IgD-negative memory B cell (primary cell): Measurements from ENCODE around the gene JAG2. TPM values are rescaled to one million over a fixed set of nuclear protein-coding genes. Genes with fewer than 3 reads are reported as not detected.

Experiments used
- H3K27ac Mint-ChIP-seq, 3 donors: one replicate each; pipeline ENCODE4 v1.8.0; 2020 to 2022; ENCODE audit warnings: mild to moderate bottlenecking in 3 of 3, mixed read lengths in 3 of 3, moderate library complexity in 1 of 3
- H3K27me3 Mint-ChIP-seq: one replicate; pipeline ENCODE4 v1.8.0; 2021; ENCODE audit warnings: mixed read lengths
- H3K36me3 Mint-ChIP-seq: one replicate; pipeline ENCODE4 v1.8.0; 2020; ENCODE audit warnings: mild to moderate bottlenecking, mixed read lengths
- H3K4me1 Mint-ChIP-seq, 3 donors: one replicate each; pipeline ENCODE4 v1.8.0; 2020 to 2022; ENCODE audit warnings: mixed read lengths in 3 of 3, mild to moderate bottlenecking in 1 of 3
- H3K4me3 Mint-ChIP-seq, 4 donors: one replicate each; pipeline ENCODE4 v1.8.0; 2020 to 2022; ENCODE audit warnings: mild to moderate bottlenecking in 4 of 4, mixed read lengths in 4 of 4, moderate library complexity in 3 of 4
- H3K9me3 Mint-ChIP-seq, 3 donors: one replicate each; pipeline ENCODE4 v1.8.0; 2020 to 2021; ENCODE audit warnings: mixed read lengths in 3 of 3, mild to moderate bottlenecking in 1 of 3
- polyA plus RNA-seq: library from polyadenylated mRNA; unstranded; fragments of 300-500 nt; fragmentation: Illumina TruSeq; gene quantifications from one replicate; pipeline ENCODE4 v1.2.3, GENCODE V29; 2021

The JAG2 gene
- polyA plus RNA-seq, 1 donor from 2014 or later: not detected

GRCh38 chr14:105168093-105168420, 519 bp downstream of the JAG2 start:
- peak overlapping the region in 2 of 4 donors; percentile 70 to 77 for H3K4me3 Mint-ChIP-seq

GRCh38 chr14:105167303-105168092, 1.1 kb downstream of the JAG2 start:
- Mint-ChIP-seq H3K27me3 (peaks cover 13% of the 10 kb centered on the region), H3K4me1 (peaks cover 0 to 7% (median 7%) of the 10 kb centered on the region in 3 donors), H3K9me3 (no peaks in the 10 kb centered on the region), H3K36me3 (no peaks in the 10 kb centered on the region), H3K4me3 (peak overlapping the region in 3 of 4 donors; percentile 65 to 77 (median 70)), H3K27ac (no peak overlapping the region)

More at GRCh38 chr14:105168093-105168420, 519 bp downstream of the JAG2 start:
- no peaks in the 10 kb centered on the region for H3K9me3 Mint-ChIP-seq
- H3K27me3 Mint-ChIP-seq: peaks cover 13% of the 10 kb centered on the region
- peaks cover 0 to 7% (median 7%) of the 10 kb centered on the region in 3 donors for H3K4me1 Mint-ChIP-seq
- no peaks in the 10 kb centered on the region for H3K36me3 Mint-ChIP-seq
- no peak overlapping the region for H3K27ac Mint-ChIP-seq

- H3K4me3 Mint-ChIP-seq: peak overlapping the region in 3 of 4 donors; percentile 54 to 85 (median 76)
- peaks cover 0 to 5% (median 4%) of the 10 kb centered on the region in 3 donors for H3K4me1 Mint-ChIP-seq
- no peak overlapping the region for H3K27ac Mint-ChIP-seq
- H3K27me3 Mint-ChIP-seq: peaks cover 11% of the 10 kb centered on the region
- no peaks in the 10 kb centered on the region for H3K36me3 Mint-ChIP-seq
- H3K9me3 Mint-ChIP-seq: no peaks in the 10 kb centered on the region
Measured at GRCh38 chr14:105166571-105167302, 1.8 kb downstream of the JAG2 start.

GRCh38 chr14:105165761-105166485, 2.7 kb downstream of the JAG2 start:
- no peak overlapping the region for H3K27ac Mint-ChIP-seq
- H3K4me1 Mint-ChIP-seq: peaks cover 0 to 5% (median 4%) of the 10 kb centered on the region in 3 donors
- H3K9me3 Mint-ChIP-seq: no peaks in the 10 kb centered on the region
- peaks cover 10% of the 10 kb centered on the region for H3K27me3 Mint-ChIP-seq
- peak overlapping the region in 2 of 4 donors; percentile 54 to 57 for H3K4me3 Mint-ChIP-seq
- no peaks in the 10 kb centered on the region for H3K36me3 Mint-ChIP-seq

GRCh38 chr14:105165134-105165704, 3.4 kb downstream of the JAG2 start:
- Mint-ChIP-seq H3K27me3 (peaks cover 9% of the 10 kb centered on the region), H3K4me1 (peaks cover 0 to 5% (median 4%) of the 10 kb centered on the region in 3 donors), H3K9me3 (no peaks in the 10 kb centered on the region), H3K4me3 (peak overlapping the region in 2 of 4 donors; percentile 43 to 57), H3K27ac (no peak overlapping the region), H3K36me3 (no peaks in the 10 kb centered on the region)

GRCh38 chr14:105163040-105163742, 5.4 kb downstream of the JAG2 start:
- Mint-ChIP-seq H3K4me3 (no peak overlapping the region), H3K27ac (no peak overlapping the region), H3K4me1 (peaks cover 0 to 4% (median 2%) of the 10 kb centered on the region in 3 donors), H3K9me3 (no peaks in the 10 kb centered on the region), H3K27me3 (peaks cover 2% of the 10 kb centered on the region), H3K36me3 (no peaks in the 10 kb centered on the region)

- Mint-ChIP-seq H3K36me3 (no peaks in the 10 kb centered on the region), H3K4me1 (peaks cover 0 to 4% (median 2%) of the 10 kb centered on the region in 3 donors), H3K9me3 (no peaks in the 10 kb centered on the region), H3K4me3 (no peak overlapping the region), H3K27ac (no peak overlapping the region), H3K27me3 (peaks cover 2% of the 10 kb centered on the region)
Measured at GRCh38 chr14:105162669-105162979, 6.0 kb downstream of the JAG2 start.

- peaks cover 0 to 3% (median 0%) of the 10 kb centered on the region in 3 donors for H3K9me3 Mint-ChIP-seq
- H3K27ac Mint-ChIP-seq: no peak overlapping the region
- H3K36me3 Mint-ChIP-seq: no peaks in the 10 kb centered on the region
- peaks cover 2% of the 10 kb centered on the region for H3K27me3 Mint-ChIP-seq
- peaks cover 0 to 4% (median 2%) of the 10 kb centered on the region in 3 donors for H3K4me1 Mint-ChIP-seq
- no peak overlapping the region for H3K4me3 Mint-ChIP-seq
Measured at GRCh38 chr14:105161964-105162668, 6.5 kb downstream of the JAG2 start.

GRCh38 chr14:105161309-105161708, 7.3 kb downstream of the JAG2 start:
- peaks cover 2% of the 10 kb centered on the region for H3K27me3 Mint-ChIP-seq
- no peaks in the 10 kb centered on the region for H3K36me3 Mint-ChIP-seq
- H3K4me1 Mint-ChIP-seq: peaks cover 0 to 4% (median 2%) of the 10 kb centered on the region in 3 donors
- H3K4me3 Mint-ChIP-seq: no peak overlapping the region
- H3K9me3 Mint-ChIP-seq: peaks cover 0 to 3% (median 0%) of the 10 kb centered on the region in 3 donors
- no peak overlapping the region for H3K27ac Mint-ChIP-seq

- Mint-ChIP-seq H3K9me3 (peaks cover 0 to 3% (median 0%) of the 10 kb centered on the region in 3 donors), H3K27me3 (peaks cover 2% of the 10 kb centered on the region), H3K4me3 (no peak overlapping the region), H3K36me3 (no peaks in the 10 kb centered on the region), H3K4me1 (peaks cover 0 to 4% (median 2%) of the 10 kb centered on the region in 3 donors), H3K27ac (no peak overlapping the region)
Measured at GRCh38 chr14:105160776-105161175, 7.8 kb downstream of the JAG2 start.

GRCh38 chr14:105159344-105159743, 9.2 kb downstream of the JAG2 start:
- Mint-ChIP-seq H3K27me3 (peaks cover 2% of the 10 kb centered on the region), H3K9me3 (peaks cover 0 to 3% (median 0%) of the 10 kb centered on the region in 3 donors), H3K4me3 (no peak overlapping the region), H3K27ac (no peak overlapping the region), H3K4me1 (no peaks in the 10 kb centered on the region), H3K36me3 (no peaks in the 10 kb centered on the region)

GRCh38 chr14:105158794-105159193, 9.8 kb downstream of the JAG2 start:
- peaks cover 0 to 3% (median 0%) of the 10 kb centered on the region in 3 donors for H3K9me3 Mint-ChIP-seq
- peaks cover 2% of the 10 kb centered on the region for H3K27me3 Mint-ChIP-seq
- no peak overlapping the region for H3K4me3 Mint-ChIP-seq
- H3K36me3 Mint-ChIP-seq: no peaks in the 10 kb centered on the region
- no peaks in the 10 kb centered on the region for H3K4me1 Mint-ChIP-seq
- H3K27ac Mint-ChIP-seq: no peak overlapping the region

GRCh38 chr14:105157872-105158271, 10.7 kb downstream of the JAG2 start:
- Mint-ChIP-seq H3K4me3 (no peak overlapping the region), H3K36me3 (no peaks in the 10 kb centered on the region), H3K4me1 (no peaks in the 10 kb centered on the region), H3K9me3 (peaks cover 0 to 3% (median 0%) of the 10 kb centered on the region in 3 donors), H3K27me3 (peaks cover 5% of the 10 kb centered on the region), H3K27ac (no peak overlapping the region)
